T-helper 2 cell treated with Interferon-gamma antibody and Interleukin-4, amounts not matched to agents 5 μg/mL and 100 μg/mL, for 36 hours (primary cell): ENCODE data around the gene RNU5D-1.
"Not testable (repeated sequence)": the region's sequence is repeated elsewhere in the genome, so short reads cannot be mapped to it uniquely, and the experiment has no call there.

ENCODE experiments used
- DNase-seq: peaks from one replicate; pipeline ENCODE4 v3.0.0; 2021; ENCODE audit warnings: low spot score
- H3K27ac Mint-ChIP-seq: one replicate; pipeline ENCODE4 v1.8.0; 2021; ENCODE audit warnings: mild to moderate bottlenecking, mixed read lengths
- H3K27me3 Mint-ChIP-seq: one replicate; pipeline ENCODE4 v1.8.0; 2021; ENCODE audit warnings: low read depth, mixed read lengths
- H3K36me3 Mint-ChIP-seq: one replicate; pipeline ENCODE4 v1.8.0; 2021; ENCODE audit warnings: low read depth, mixed read lengths
- H3K4me1 Mint-ChIP-seq: one replicate; pipeline ENCODE4 v1.8.0; 2021; ENCODE audit warnings: low read depth, mixed read lengths
- H3K4me3 Mint-ChIP-seq: one replicate; pipeline ENCODE4 v1.8.0; 2022; ENCODE audit warnings: mild to moderate bottlenecking, moderate library complexity, mixed read lengths
- H3K9me3 Mint-ChIP-seq: one replicate; pipeline ENCODE4 v1.8.0; 2021; ENCODE audit warnings: mixed read lengths

RNU5D-1 gene

DNA sequence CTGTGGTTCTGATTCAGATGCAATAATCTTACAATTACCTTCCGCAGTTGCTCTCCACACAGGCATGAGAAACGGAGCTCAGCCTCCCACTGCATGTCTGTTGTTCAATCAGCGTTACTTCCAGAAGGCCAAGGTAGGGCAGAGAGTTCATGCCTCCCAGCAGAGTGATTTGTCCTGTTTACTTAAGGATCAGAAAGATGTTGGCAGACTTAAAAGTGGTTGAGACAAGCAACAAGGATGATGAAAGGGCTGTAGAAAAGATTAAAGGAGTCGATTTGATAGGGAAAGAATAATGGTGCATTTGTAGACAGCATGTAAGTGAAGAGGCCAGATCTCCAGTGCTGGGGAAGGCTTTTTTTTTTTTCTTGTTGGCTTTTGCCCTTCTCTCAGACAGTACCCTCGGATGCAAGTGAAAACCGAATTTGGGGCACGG is 29.8 kb downstream of the RNU5D-1 start:
- H3K27me3 Mint-ChIP-seq, result no peaks in the 10 kb centered on the region
- no peaks in the 10 kb centered on the region for H3K36me3 Mint-ChIP-seq
- no peaks in the 10 kb centered on the region for H3K9me3 Mint-ChIP-seq
- H3K27ac Mint-ChIP-seq, result no peak overlapping the region
- no peak overlapping the region for H3K4me3 Mint-ChIP-seq
- DNase-seq, result no peak
- peaks cover 12% of the 10 kb centered on the region for H3K4me1 Mint-ChIP-seq

- H3K4me1 Mint-ChIP-seq, result peaks cover 12% of the 10 kb centered on the region
Measured at GRCh38 chr1:44700573-44700972, 30.4 kb downstream of the RNU5D-1 start.

DNA sequence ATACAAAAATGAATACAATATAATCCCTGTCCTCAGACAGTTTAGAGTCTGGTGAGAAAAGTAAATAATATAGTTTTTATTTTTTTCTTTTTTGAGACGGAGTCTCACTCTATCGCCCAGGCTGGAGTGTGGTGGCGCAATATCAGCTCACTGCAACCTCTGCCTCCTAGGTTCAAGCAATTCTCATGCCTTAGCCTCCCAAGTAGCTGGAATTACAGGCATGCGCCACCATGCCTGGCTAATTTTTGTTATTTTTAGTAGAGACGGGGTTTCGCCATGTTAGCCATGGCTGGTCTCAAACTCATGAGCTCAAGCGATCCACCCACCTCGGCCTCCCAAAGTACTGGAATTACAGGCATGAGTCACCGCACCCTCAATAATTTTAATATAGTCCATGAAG is 31.6 kb downstream of the RNU5D-1 start:
- H3K4me3 Mint-ChIP-seq, H3K36me3 Mint-ChIP-seq, H3K27ac Mint-ChIP-seq, H3K9me3 Mint-ChIP-seq, DNase-seq, H3K27me3 Mint-ChIP-seq: not testable (repeated sequence)
- H3K4me1 Mint-ChIP-seq, result peaks cover 12% of the 10 kb centered on the region

More at GRCh38 chr1:44700573-44700972, 30.4 kb downstream of the RNU5D-1 start:
- no peak for DNase-seq
- Mint-ChIP-seq H3K36me3 (no peaks in the 10 kb centered on the region), H3K27me3 (no peaks in the 10 kb centered on the region), H3K9me3 (no peaks in the 10 kb centered on the region), H3K27ac (no peak overlapping the region), H3K4me3 (no peak overlapping the region)

DNA sequence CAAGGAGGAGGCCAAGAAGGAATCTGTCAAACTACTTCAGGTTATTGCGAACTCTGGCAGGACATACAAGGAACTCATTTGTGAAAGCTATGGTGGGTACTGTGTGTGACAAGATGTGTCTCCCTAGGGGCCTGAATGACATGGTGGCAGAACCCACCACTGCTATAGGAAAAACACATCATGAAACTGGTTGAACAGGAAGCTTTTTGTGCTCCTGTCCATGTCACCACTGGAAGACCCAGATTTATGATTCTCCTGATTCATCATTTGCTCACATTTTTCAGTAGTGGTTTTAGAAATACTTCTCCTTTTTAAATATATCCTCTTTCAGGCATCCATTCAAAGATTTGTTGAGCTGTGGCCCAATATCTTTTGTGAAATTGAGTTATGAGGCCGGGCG is 32.8 kb downstream of the RNU5D-1 start:
- H3K9me3 Mint-ChIP-seq, result no peaks in the 10 kb centered on the region
- no peaks in the 10 kb centered on the region for H3K36me3 Mint-ChIP-seq
- DNase-seq, result no peak
- H3K27me3 Mint-ChIP-seq, result no peaks in the 10 kb centered on the region
- peaks cover 12% of the 10 kb centered on the region for H3K4me1 Mint-ChIP-seq
- no peak overlapping the region for H3K27ac Mint-ChIP-seq
- H3K4me3 Mint-ChIP-seq, result no peak overlapping the region

DNA sequence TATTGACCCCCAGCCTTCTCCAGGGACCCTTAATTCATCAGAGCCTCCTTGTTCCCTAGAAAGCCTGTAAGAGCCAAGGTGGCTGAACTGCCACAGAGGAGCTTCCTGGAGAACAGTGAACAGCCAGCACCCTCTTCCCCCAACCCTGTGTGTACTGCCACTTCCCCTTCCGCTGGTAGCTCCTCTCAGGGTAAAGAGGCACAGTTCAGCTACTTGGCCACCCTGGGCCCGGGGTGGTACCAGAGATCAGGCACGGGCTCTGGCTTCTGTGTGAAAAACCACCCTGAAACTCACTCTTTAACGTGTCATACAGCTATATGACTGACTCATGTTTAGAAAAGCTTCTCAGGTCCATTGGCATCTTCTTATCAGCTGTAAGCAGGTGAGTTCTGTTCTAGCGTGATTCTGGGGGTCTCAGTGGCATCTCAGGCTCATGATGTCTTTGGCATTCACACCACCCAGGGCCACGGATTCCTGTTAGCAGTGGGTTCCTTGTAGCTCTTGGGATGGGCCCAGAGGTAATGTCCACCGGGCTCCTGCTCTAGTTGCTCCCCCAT is 34.1 kb downstream of the RNU5D-1 start:
- peak overlapping the region; percentile 80 for H3K27ac Mint-ChIP-seq
- H3K9me3 Mint-ChIP-seq, result no peaks in the 10 kb centered on the region
- peaks cover 12% of the 10 kb centered on the region for H3K4me1 Mint-ChIP-seq
- no peak for DNase-seq
- H3K4me3 Mint-ChIP-seq, result peak overlapping the region; percentile 66
- H3K27me3 Mint-ChIP-seq, result no peaks in the 10 kb centered on the region
- H3K36me3 Mint-ChIP-seq, result no peaks in the 10 kb centered on the region

- H3K4me1 Mint-ChIP-seq, result peaks cover 13% of the 10 kb centered on the region
- no peak for DNase-seq
- H3K27me3 Mint-ChIP-seq, result no peaks in the 10 kb centered on the region
- H3K4me3 Mint-ChIP-seq, result no peak overlapping the region
- H3K36me3 Mint-ChIP-seq, result no peaks in the 10 kb centered on the region
- no peak overlapping the region for H3K27ac Mint-ChIP-seq
- no peaks in the 10 kb centered on the region for H3K9me3 Mint-ChIP-seq
Measured at GRCh38 chr1:44696101-44696500, 34.9 kb downstream of the RNU5D-1 start.

GRCh38 chr1:44695671-44696070 is 35.3 kb downstream of the RNU5D-1 start:
- peaks cover 13% of the 10 kb centered on the region for H3K4me1 Mint-ChIP-seq
- DNase-seq, result no peak
- H3K27ac Mint-ChIP-seq, result no peak overlapping the region
- no peaks in the 10 kb centered on the region for H3K9me3 Mint-ChIP-seq
- H3K27me3 Mint-ChIP-seq, result no peaks in the 10 kb centered on the region
- H3K4me3 Mint-ChIP-seq, result no peak overlapping the region
- H3K36me3 Mint-ChIP-seq, result no peaks in the 10 kb centered on the region

DNA sequence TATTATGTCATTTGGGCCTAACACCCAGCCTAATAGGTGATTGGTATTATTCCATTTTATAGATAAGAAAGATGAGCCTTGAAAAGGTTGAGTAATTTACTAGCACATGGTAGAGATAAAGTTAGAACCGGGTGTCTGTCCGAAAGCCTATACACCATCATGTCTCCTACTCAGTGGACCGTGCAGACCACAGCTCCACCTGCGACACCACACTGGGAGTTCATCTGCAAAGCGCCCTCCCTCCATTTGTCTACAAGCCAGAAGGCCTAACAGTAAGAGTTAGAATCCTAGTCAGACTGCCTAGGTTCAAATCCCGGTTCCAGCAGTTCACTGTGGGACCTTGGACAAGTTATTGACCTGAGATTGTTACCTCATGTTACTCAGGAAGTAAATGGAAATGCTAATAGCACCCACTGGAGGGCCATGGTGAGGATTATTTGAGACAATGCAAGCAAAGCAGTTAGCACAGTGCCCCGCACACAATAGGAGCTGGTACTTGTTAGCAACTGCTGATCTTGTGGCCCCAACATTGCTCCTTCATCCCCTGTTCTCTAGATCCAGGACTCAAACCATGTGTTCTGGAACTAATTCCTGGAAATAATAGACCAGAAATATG is 36.0 kb downstream of the RNU5D-1 start:
- Mint-ChIP-seq H3K9me3 (no peaks in the 10 kb centered on the region), H3K4me3 (no peak overlapping the region), H3K27me3 (no peaks in the 10 kb centered on the region), H3K27ac (no peak overlapping the region), H3K36me3 (no peaks in the 10 kb centered on the region), H3K4me1 (peaks cover 13% of the 10 kb centered on the region)
- DNase-seq, result no peak

DNA sequence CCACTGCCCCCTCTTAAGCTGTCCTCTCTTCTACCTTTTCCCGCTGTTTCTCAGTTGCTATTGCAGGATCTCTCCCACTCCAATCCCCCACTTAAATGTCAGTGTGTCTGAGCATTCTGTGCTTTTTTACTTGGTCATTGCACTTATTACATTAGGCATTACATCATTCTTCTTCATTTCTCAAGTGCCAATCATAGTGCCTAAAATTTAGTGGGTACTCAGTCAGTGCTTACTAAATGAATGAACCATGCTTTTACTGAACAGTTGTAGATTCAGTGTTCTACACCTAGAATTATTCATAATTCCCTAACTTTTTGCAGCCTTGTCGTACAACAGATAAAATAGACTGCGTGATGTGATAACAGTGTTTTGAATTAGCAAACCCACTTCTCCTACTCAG is 37.1 kb downstream of the RNU5D-1 start:
- Mint-ChIP-seq H3K4me1 (peaks cover 13% of the 10 kb centered on the region), H3K27ac (no peak overlapping the region), H3K36me3 (no peaks in the 10 kb centered on the region), H3K9me3 (no peaks in the 10 kb centered on the region), H3K27me3 (no peaks in the 10 kb centered on the region), H3K4me3 (no peak overlapping the region)
- no peak for DNase-seq

DNA sequence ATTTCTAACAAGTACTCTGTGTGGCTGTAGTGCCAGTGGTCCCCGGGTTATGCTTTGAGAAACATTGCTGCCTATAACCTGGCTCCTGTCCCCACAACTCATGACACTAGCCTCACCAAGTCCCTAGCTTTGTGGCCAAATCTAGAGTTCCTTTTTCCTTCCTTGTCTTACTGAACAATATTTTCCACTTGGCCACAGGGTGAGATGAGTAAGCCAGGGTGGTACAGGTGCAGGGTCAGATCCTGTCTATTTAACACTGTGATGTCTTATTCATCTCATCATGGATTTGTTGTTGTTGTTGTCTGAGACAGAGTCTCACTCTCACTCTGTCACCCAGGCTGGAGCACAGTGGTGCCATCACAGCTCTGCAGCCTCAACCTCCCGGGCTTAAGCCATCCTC is 37.8 kb downstream of the RNU5D-1 start:
- Mint-ChIP-seq H3K4me3 (no peak overlapping the region), H3K36me3 (no peaks in the 10 kb centered on the region), H3K27ac (no peak overlapping the region), H3K4me1 (peaks cover 13% of the 10 kb centered on the region), H3K27me3 (no peaks in the 10 kb centered on the region), H3K9me3 (no peaks in the 10 kb centered on the region)
- DNase-seq, result peak; percentile 22

GRCh38 chr1:44689447-44689765 is 41.6 kb downstream of the RNU5D-1 start:
- Mint-ChIP-seq H3K4me3 (no peak overlapping the region), H3K36me3 (no peaks in the 10 kb centered on the region), H3K27me3 (no peaks in the 10 kb centered on the region), H3K27ac (no peak overlapping the region), H3K4me1 (peaks cover 3% of the 10 kb centered on the region), H3K9me3 (no peaks in the 10 kb centered on the region)
- DNase-seq, result no peak

DNA sequence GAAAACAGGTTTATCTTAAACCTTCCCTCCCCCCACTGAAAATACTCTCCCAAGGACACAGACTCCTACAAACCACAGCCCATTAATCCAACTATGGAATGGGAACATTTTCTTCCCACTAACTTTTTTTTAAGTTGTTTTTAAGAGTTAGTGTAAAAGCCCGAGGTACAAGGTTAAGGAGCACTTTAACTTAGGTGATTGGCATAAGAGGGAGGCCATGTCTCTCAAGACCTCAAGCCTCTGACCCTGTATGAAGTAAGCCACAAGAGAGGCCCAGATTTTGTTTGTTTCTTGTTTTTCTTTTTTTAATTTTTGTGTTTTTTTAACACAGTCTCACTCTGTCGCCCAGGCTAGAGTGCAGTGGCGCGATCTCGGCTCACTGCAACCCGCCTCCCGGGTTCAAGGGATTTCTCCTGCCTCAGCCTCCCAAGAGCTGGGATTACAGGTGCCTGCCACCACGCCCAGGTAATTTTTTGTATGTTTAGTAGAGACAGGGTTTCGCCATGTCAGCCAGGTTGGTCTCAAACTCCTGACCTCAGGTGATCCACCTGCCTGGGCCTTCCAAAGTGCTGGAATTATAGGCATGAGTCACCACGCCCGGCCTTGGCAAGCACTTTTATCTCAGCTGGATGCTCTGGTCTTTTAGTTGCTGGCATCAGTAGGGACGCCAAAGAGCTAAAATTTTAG is 42.1 kb downstream of the RNU5D-1 start:
- Mint-ChIP-seq H3K4me1 (peaks cover 4% of the 10 kb centered on the region), H3K27ac (no peak overlapping the region), H3K9me3 (no peaks in the 10 kb centered on the region), H3K27me3 (no peaks in the 10 kb centered on the region), H3K36me3 (no peaks in the 10 kb centered on the region), H3K4me3 (no peak overlapping the region)
- DNase-seq, result no peak

DNA sequence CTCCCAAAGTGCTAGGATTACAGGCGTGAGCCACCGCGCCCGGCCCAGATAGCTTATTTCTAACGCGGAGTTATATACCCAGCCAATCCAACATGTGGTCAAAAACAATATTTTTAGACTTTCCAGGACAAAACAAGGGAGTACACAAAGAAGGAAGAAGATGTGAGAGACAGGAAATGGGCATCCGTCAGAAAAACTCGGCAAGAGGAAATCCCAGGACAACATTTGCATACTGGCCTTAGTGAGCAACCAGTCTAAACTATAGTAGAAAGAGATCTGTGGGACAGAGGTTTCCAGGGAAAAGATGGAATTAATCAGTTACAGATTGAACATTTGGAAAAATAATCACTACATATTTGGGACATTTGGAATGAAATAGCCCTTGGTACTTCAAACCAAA is 45.1 kb downstream of the RNU5D-1 start:
- no peak for DNase-seq
- no peaks in the 10 kb centered on the region for H3K9me3 Mint-ChIP-seq
- no peaks in the 10 kb centered on the region for H3K36me3 Mint-ChIP-seq
- H3K27ac Mint-ChIP-seq, result no peak overlapping the region
- no peaks in the 10 kb centered on the region for H3K27me3 Mint-ChIP-seq
- peaks cover 3% of the 10 kb centered on the region for H3K4me1 Mint-ChIP-seq
- no peak overlapping the region for H3K4me3 Mint-ChIP-seq

GRCh38 chr1:44685218-44685617 is 45.8 kb downstream of the RNU5D-1 start:
- H3K27me3 Mint-ChIP-seq, result no peaks in the 10 kb centered on the region
- H3K4me1 Mint-ChIP-seq, result peaks cover 3% of the 10 kb centered on the region
- no peaks in the 10 kb centered on the region for H3K9me3 Mint-ChIP-seq
- H3K36me3 Mint-ChIP-seq, result no peaks in the 10 kb centered on the region
- no peak overlapping the region for H3K27ac Mint-ChIP-seq
- H3K4me3 Mint-ChIP-seq, result no peak overlapping the region
- no peak for DNase-seq

DNA sequence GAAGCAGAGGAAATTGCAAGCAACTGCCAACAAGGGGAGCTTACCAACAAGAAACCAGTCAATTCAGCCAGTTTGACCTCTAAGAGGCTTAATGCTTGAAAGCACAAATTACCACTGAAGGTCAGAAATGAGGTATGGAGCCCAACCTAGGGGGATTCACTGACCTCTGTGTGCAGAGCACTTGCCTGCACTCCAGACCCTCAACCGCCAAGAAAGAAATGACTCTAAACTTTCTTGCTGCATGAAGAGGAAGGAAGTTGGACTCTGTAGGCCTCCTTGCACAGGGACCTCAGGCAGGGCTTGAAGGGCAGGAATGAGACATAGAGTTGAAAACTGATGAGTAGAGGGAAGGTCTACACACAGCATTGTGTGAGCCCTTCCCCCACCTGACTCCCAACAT is 46.4 kb downstream of the RNU5D-1 start:
- H3K4me3 Mint-ChIP-seq, result no peak overlapping the region
- peaks cover 3% of the 10 kb centered on the region for H3K4me1 Mint-ChIP-seq
- DNase-seq, result no peak
- H3K36me3 Mint-ChIP-seq, result no peaks in the 10 kb centered on the region
- H3K27ac Mint-ChIP-seq, result no peak overlapping the region
- no peaks in the 10 kb centered on the region for H3K27me3 Mint-ChIP-seq
- H3K9me3 Mint-ChIP-seq, result no peaks in the 10 kb centered on the region
